ENCODE measurements around the gene TLK1.

Gene TLK1

GRCh38 chr2:170991398-170992182 is 169.1 kb downstream of the TLK1 start:
- no peak for DNase-seq

GRCh38 chr2:170986566-170987258 is 174.0 kb downstream of the TLK1 start:
- DNase-seq, result no peak

GRCh38 chr2:170985407-170985806 is 175.3 kb downstream of the TLK1 start:
- no peak for DNase-seq

GRCh38 chr2:170984079-170984478 is 176.6 kb downstream of the TLK1 start:
- no peak for DNase-seq

GRCh38 chr2:170975943-170976270 is 184.8 kb downstream of the TLK1 start:
- DNase-seq, result no peak

GRCh38 chr2:170975127-170975942 is 185.4 kb downstream of the TLK1 start:
- DNase-seq, result no peak

GRCh38 chr2:170974304-170974993 is 186.2 kb downstream of the TLK1 start:
- DNase-seq, result no peak

- peak; percentile 71 for DNase-seq
Measured at GRCh38 chr2:170973492-170974303, 187.0 kb downstream of the TLK1 start.

GRCh38 chr2:170973225-170973491 is 187.5 kb downstream of the TLK1 start:
- DNase-seq, result no peak

- peak; percentile 19 for DNase-seq
Measured at GRCh38 chr2:170972296-170973224, 188.1 kb downstream of the TLK1 start.

GRCh38 chr2:170971071-170971470 is 189.6 kb downstream of the TLK1 start:
- no peak for DNase-seq

- DNase-seq, result no peak
Measured at GRCh38 chr2:170969872-170970496, 190.7 kb downstream of the TLK1 start.

- no peak for DNase-seq
Measured at GRCh38 chr2:170969030-170969429, 191.7 kb downstream of the TLK1 start.

- DNase-seq, result no peak
Measured at GRCh38 chr2:170968205-170969003, 192.3 kb downstream of the TLK1 start.

GRCh38 chr2:170967553-170967952 is 193.1 kb downstream of the TLK1 start:
- no peak for DNase-seq

GRCh38 chr2:170966648-170967396 is 193.9 kb downstream of the TLK1 start:
- no peak for DNase-seq

- DNase-seq, result no peak
Measured at GRCh38 chr2:170965446-170966225, 195.1 kb downstream of the TLK1 start.

GRCh38 chr2:170963386-170963785 is 197.3 kb downstream of the TLK1 start:
- no peak for DNase-seq

Data from NCI-H748 treated with DMSO at 0.1 percent for 48 hours (cell line).